ENCODE results near the gene CCDC63. TPM values are rescaled to one million over a fixed set of nuclear protein-coding genes. Genes with fewer than 3 reads are reported as not detected.

The CCDC63 gene
- polyA plus RNA-seq (ENCODE audit: insufficient read length in 4 of 4), result not detected

DNA sequence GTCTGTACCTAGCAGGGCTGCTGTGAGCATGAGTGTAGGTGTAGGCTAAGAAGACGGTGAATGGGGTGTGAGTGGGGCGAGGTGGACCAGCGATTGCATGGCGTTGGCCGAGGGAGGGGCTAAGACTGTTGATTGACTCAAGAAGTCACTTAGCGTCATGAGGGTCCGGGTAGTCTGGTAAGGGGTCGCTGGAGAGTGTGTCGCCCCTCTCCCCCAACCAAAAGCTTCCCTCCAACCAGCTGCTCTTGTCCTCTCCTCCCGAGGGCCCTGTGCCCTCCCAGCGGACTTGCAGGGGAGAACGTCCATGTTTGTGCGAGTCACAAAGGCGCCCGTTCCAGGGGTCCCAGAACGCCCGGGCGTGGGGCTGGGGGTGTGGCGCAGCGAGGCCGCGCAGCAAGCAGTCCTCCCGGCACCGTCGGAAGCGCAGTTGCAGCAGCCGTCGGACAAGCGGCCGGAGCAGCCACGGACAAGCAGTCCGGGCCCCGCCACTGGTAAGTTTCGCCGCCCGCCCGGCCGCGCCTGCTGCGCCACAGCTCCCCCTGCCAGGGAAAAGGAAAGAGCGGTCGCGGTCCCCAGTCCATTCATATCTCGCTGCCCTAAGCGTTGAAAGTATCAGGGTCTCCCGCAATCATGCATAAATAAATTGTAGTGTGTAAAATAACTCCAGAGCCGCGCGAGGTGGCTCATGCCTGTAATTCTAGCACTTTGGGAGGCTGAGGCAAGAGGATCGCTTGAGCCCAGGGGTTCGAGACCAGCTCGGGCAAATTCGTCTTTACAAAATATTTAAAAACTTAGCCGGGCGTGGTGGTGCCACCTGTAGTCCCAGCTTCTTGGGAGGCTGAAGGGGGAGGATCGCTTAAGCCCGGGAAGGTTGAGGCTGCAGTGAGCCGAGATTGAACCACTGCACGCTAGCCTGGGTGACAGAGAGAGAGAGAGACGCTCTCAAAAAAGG, at the start of gene CCDC63:
CCDC63 (plus strand) TSS at position 373 of the 952 bp plus-strand sequence. CDS start 5,968 bp downstream, outside the sequence.
- DNase-seq (ENCODE audit: low read depth in 4 of 4, low spot score in 2 of 4), result peak in 2 of 4 donors; percentile 9 to 45

DNA sequence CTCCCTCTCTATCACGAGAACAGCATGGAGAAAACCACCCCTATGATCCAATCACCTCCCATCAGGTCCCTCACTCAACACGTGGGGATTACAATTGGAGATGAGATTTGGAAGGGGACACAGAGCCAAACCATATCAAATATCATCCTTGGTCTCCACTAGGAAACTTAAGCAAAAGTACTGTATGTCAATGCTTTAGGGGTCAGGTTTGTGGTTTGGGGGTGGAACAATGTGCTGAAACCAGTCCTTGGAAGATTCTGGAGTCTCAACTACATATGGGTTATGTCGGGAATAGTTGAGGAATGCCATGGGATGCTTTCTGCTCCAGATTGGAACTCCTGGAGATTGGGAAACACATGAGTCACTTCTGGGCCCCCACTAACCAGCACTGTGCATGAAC, 48.3 kb upstream of the CCDC63 start:
- no peak for DNase-seq (ENCODE audit: low read depth in 4 of 4, low spot score in 2 of 4)

DNA sequence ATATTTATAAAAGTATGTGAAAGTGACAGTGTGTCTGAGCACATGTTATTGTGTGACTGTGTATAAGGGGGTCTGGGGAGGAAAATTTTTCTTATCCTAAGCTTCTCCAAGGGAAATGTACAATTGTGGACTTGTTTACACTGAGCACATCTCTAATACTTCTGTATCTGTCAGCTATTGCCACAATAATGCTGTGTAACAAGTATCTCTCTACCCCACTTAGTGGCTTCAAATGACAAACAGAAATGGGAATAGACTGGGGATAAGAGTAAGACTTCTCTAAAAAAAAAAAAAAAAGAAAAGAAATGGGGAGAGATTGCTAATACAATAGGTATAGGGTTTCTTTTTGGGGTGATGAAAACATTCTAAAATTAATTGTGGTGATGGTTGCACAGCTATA, 44.3 kb upstream of the CCDC63 start:
- DNase-seq (ENCODE audit: low read depth in 4 of 4, low spot score in 2 of 4), result no peak

DNA sequence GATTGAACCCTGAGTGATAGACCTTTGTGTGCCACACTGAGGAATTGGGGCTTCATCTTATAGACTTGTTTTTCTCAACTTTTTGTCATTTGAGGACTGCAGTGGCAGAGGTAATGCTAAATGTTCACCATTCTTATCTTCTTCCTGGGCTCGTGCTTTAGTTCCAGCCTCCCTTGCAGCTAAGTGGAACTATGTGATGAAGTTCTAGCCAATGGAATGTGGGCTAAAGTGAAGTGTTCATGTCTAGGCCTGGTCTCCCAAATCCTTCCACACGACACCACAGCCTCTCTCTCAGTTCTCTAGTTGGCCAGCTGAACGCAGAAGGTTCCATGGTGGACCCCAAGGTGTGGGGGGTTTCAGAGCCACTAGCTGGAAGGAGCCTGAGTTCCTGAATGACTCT, 42.4 kb upstream of the CCDC63 start:
- no peak for DNase-seq (ENCODE audit: low read depth in 4 of 4, low spot score in 2 of 4)

DNA sequence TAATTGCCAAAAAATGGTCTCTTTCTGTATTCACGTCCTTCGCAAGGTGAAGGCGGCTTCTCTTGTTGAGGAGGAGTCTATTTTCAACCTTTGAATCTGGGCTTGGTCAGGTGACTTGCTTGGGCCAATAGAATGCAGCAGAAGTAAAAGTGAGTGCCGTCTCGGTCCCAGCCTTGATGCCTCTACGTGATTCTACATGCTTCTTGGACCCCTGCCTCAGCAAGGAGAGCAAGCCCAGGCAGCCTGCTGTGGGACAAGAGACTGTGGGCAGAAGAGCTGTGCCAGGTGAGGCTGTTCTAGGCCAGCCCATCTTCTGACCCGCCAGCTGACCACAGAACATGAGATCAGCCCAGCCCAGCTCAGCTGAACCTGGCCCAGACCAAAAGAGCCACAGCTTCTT, 39.1 kb upstream of the CCDC63 start:
- DNase-seq (ENCODE audit: low read depth in 4 of 4, low spot score in 2 of 4), result no peak

DNA sequence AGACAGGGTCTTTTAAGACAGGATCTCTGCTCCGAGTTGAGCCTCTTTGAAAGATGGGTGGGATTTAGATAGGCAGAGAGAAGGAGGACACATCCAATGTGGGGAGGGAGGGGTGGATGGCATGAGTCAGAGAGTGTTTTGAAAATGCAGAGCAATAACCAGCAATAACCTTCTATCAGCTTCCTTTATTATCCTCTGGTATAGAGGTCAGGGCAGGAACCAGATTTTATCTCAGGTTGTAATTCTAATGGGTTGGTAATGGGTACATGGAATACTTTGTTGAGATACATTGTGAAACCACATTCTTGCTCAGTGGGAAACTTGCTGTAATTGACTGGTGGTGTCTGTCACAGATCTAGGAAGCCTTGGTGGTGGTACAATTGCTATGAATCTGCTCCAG, 37.6 kb upstream of the CCDC63 start:
- DNase-seq (ENCODE audit: low read depth in 4 of 4, low spot score in 2 of 4), result no peak

DNA sequence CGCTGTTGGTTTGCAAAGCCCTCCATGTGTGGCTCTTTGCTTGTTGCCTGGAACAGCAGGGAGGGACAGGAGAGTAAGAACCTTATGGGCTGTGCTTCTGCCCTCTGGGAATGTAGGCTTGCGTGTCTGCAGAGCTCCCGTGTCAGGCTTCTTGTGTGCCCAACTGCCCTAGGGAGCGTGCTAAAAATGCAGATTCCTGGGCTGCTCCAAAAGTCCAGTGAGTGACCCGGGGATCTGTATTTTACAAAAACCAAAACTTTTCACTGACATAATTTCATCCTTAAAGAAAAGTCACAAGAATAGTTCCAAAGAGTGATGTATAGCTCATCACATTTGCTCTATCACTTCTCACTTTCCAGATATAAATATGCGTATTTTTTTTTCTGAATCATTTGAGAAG, 34.8 kb upstream of the CCDC63 start:
- no peak for DNase-seq (ENCODE audit: low read depth in 4 of 4, low spot score in 2 of 4)

DNA sequence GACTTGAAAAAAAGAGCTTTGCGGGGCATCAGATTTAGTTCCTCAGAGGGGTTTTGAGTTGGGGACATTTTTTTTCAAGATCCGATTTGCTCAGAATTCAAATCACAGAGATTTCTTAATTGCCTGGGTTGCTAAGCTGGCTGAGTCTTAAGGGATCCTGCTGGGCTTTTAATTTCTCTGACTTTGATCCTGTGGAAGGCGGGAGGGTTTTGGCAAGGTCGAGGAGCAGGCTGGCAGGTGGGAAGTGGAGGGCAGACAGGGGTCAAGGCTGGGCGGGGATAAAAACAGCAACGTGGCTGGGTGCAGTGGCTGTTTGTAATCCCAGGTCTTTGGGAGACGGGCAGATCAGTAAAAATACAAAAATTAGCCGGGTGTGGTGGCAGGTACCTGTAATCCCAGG, 33.5 kb upstream of the CCDC63 start:
- no peak for DNase-seq (ENCODE audit: low read depth in 4 of 4, low spot score in 2 of 4)

DNA sequence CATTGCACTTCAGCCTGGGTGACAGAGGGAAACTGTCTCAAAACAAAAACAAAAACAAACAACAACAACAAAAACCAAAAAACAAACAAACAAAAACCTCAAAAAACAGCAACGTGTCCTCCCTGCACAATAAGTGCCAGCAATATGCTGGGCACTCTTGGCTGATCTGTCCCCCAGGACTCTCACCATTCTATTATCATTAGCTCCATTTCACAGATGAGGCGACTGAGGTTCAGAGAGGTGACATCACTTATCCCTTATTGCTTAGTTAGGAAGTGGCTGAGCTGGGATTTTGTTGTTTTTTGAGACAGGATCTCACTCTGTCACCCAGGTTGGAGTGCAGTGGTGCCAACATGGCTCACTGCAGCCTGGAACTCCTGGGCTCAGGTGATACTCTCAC, 33.0 kb upstream of the CCDC63 start:
- DNase-seq (ENCODE audit: low read depth in 4 of 4, low spot score in 2 of 4), result no peak

DNA sequence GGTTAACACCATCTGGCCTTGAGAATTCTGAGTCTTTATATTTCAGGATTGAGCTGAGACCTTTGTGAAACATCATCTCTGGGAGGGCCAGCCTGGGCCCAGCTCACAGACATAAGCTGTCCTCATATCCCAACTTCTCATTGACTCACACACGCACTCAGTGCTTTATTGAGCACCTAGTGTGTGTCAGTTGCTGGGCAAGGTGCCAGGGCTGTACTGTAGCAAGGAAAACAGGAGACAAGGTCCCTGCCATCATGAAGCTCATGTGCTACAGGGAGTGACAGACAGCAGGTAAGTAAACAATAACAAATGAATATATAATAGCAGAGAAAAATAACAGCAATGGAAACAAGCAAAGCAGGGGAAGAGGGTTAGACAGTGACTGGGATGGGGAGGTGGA, 30.5 kb upstream of the CCDC63 start:
- DNase-seq (ENCODE audit: low read depth in 4 of 4, low spot score in 2 of 4), result no peak

DNA sequence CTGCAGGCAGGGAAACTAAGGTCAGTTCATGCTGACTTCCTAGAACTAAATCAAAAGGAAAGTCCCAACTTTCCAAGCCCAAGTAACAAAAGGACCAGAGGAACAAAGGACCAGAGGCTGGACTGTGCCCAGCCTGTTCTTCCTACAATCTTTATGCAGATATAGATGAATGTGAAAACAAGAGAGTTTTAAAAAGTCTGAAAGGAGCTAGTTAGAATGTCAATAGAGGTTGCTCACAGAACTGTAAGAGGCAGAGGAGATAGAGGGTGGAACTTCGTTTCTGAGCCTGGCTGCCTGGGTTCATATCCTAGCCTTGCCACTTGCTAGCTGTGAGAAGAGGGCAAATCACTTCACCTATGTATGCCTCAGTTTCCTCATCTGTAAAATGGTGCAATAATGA, 30.0 kb upstream of the CCDC63 start:
- no peak for DNase-seq (ENCODE audit: low read depth in 4 of 4, low spot score in 2 of 4)

DNA sequence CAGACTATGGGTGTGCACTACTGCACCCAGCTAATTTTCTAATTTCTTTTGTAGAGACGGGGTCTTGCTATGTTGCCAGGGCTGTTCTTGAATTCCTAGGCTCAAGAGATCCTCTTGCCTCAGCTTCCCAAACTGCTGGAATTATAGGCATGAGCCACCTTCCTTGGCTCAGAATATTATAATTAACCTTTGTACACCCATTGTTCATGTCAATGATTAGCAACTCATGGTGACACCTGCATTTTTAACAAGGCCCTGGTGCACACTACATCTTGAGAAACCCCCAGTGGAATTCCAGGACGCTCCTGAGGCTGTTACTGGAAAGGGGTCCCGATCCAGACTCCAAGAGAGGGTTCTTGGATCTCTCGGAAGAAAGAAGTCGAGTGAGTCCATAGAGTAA, 28.3 kb upstream of the CCDC63 start:
- no peak for DNase-seq (ENCODE audit: low read depth in 4 of 4, low spot score in 2 of 4)

DNA sequence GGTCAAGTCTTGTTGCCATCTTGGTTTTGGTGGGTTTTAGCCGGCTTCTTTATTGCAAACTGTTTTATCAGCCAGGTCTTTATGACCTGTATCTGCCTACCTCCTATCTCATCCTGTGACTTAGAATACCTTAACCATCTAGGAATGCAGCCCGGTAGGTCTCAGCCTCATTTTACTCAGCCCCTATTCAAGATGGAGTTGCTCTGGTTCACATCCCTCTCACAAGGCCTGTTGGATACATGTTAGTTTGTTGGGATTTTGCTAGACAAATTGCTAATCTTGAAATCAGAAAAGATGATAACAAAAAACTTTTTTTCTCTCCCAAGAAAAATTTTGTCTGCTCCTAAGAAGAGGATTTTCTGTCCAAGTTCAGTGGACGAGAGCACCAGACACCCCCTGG, 27.6 kb upstream of the CCDC63 start:
- no peak for DNase-seq (ENCODE audit: low read depth in 4 of 4, low spot score in 2 of 4)

DNA sequence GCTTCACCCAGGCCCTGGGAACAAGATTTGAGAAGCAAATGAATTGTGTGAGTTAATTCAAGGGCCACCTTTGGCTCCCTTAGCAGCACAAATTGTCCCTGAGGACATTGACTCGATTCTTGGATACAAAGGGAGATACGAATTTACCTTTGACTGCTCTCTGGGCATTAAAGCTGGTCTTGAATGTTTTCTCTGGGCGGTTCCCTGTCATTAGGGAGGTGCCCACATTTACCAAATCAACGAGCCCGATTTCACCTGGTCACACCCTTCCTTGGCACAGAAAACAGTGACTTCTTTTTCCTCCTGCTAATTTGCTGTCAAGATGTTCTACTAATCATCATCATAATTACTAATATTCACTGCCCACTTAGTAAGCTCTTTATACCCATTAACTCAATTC, 27.1 kb upstream of the CCDC63 start:
- DNase-seq (ENCODE audit: low read depth in 4 of 4, low spot score in 2 of 4), result no peak

DNA sequence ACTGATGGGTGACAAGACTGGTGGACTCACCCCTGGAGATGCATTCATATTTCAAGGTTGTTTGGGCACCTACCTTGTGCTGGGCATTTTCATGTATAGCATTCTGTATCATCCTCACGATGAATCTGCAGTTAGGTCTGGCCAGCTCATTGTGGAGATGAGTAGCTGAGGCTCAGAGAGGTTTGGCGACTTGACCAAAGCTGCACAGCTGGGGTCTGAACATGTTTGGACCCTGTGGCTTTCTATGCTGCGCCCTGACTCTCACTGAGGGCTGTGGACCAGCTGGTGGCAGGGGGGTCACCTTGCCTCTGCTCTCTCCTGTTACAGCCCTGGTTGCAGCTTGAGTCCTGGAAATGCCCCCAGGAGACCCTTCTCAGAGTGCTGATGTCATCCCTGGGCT, 24.9 kb upstream of the CCDC63 start:
- DNase-seq (ENCODE audit: low read depth in 4 of 4, low spot score in 2 of 4), result no peak

DNA sequence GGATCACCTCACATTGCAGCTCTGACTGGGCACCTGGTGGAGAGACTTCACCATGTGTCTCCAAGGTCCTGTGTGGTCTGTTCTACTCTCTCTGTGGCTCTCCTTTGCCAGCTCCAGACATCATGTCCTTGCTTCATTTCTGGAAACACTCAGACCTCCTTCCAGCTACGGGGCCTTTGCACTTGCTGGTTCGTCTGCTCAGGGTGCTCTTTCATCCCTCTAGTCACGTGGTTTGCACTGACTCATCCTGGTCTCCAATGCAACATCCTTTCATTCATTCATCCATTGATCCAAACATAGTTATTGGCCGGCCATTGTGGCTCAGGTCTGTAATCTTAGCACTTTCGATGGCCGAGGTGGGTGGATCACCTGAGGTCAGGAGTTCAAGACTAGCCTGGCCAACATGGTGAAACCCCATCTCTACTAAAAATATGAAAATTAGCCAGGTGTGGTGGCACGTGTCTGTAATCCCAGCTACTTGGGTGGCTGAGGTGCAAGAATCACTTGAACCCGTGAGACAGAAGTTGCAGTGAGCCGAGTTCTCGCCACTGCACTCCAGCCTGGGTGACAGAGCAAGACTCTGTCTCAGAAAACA, 23.9 kb upstream of the CCDC63 start:
- no peak for DNase-seq (ENCODE audit: low read depth in 4 of 4, low spot score in 2 of 4)

DNA sequence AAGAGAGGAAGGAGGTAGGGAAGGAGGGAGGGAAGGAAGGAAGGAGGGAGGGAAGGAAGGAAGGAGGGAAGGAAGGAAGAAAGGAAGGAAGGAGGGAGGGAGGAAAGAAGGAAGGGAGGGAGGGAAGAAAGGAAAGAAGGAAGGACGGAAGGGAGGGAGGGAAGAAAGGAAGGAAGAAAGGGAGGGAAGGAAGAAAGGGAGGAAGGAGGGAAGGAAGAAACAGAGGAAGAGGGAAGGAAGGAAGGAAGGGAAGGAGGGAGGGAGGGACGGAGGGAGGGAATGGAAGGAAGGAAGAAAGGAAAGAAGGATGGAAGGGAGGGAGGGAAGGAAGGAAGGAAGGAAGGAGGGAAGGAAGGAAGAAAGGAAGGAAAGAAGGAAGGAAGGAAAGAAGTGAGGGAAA, 22.4 kb upstream of the CCDC63 start:
- no peak for DNase-seq (ENCODE audit: low read depth in 4 of 4, low spot score in 2 of 4)

DNA sequence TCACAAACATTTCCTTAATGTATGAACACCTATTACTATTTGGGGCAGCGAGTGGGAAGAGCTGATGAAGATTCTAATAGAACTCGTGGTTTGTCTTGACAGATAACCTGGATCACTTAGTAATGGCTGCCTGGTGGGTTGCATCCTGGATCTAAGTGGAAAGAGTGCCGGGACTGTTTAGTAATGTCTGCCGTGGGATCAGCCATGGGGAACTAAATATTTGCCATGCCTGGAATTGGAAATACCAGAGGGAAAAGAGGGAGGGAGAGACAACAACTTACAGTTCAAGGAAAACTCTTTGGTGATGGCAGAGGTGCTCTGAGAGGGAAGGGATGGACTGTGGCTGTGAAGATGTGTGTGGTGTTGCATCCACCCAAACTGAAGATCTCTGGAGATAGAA, 21.3 kb upstream of the CCDC63 start:
- DNase-seq (ENCODE audit: low read depth in 4 of 4, low spot score in 2 of 4), result no peak

DNA sequence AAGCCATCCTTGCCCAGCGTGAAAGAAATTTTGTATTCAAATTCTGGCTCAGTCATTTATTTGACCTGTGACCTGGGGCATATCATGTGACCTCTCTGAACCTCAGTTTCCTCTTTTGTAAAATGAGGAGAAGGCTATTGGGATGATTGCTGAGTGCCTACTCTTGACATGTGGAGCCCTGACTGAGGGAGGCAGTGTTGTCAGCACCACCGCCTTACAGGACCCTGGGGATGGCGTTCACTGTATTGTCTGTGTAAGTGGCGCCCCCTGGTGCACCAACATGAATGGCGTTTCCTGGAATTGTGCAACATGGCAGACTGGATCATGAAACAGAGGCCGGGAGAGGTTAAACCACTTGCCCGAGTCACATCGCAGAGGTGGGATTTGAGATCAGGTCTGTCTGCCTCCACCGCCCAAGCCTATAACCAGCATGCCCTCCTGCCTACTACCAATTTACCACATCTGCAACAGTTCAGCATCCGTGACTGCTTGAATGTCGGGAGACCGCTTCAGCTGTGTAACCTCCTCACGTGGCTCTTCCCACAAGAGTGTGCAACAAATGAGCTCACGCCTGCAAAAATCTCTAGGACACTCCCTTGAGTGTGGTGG, 20.1 kb upstream of the CCDC63 start:
- DNase-seq (ENCODE audit: low read depth in 4 of 4, low spot score in 2 of 4), result peak; percentile 43 to 57 (median 52)

DNA sequence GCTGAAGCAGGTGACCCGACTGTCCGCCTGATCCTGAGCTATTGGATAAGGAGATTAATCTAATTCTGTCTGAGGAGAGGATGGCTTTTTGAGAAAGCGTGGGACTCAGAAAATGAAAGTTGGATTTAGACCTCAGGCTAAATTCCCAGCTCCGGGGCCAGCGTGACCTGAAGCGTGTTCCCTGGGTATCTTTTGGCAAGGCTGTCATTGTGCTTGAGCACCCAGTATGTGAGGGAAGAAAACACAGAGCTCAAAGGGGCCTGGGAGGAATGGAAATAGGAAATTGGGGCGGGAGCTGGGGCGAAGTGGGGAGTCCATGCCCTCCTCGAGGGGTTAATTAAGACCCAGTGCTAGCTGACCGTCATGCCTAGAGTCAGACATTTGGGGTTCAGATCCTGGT, 17.5 kb upstream of the CCDC63 start:
- no peak for DNase-seq (ENCODE audit: low read depth in 4 of 4, low spot score in 2 of 4)

DNA sequence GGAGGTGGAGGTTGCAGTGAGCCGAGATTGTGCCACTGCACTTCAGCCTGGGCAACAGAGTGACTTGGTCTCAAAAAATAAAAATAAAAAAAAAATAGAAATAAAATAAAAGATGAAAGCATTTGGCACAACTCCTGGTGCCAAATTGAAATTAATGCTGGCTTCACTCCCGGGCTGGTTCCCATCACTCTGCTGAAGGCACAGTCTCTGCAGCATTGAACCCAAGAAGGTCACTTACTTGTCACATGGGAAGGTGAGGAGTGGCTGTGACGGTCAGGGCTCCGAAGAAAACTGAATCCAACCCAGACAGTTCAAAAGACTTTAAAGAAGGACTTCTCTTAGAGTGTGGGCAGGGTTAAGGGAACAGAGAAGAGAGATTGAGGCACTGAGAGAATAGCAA, 10.5 kb upstream of the CCDC63 start:
- no peak for DNase-seq (ENCODE audit: low read depth in 4 of 4, low spot score in 2 of 4)

DNA sequence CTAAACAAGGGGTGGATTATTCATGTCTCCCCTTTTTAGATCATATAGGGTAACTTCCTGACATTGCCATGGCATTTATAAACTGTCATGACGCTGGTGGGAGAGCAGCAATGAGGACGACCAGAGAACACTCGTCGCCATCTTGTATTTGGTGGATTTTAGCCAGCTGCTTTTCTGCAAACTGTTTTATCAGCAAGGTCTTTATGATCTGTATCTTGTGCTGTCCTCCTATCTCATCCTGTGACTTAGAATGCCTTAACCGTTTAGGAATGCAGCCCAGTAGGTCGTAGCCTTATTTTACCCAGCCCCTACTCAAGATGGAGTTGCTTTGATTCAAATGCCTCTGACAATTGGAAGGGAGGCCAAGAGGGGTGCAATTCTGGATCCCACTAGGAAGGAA, 5.8 kb upstream of the CCDC63 start:
- no peak for DNase-seq (ENCODE audit: low read depth in 4 of 4, low spot score in 2 of 4)

All from left renal cortex interstitium (tissue), 4 donors.